ENCODE data around the gene SUPT5H.

DNA sequence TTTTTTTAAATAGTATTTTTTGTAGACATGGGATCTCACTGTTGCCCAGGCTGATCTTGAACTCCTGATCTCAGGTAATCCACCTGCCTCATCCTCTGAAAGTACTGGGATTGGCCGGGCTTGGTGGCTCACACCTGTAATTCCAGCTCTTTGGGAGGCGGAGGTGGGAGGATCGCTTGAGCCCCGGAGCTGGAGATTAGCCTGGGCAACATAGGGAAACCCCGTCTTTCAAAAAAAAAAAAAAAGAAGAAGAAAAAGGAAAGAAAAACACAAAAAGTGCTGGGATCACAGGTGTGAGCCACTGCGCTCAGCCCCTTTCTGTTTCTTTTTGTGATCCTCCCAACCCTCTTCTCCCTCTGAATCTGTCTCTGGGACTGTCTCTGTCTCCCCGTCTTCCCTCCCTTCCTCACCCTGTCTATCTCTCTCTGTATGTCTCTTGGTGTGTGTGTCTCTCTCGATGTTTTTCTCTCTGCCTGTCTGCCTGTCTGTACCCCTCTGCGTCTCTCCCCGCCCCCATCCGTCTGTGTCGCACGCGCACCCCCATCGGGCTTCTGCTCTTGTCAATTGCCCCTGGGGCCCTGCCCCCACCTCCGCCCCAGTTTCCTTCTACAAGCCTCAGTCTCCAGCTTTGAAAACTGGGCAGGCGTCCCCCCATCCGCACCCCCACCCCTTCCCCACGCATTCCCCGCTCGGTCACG, 39.3 kb upstream of the SUPT5H start:
- TF ChIP-seq SMAD1 (IDR thresholded peaks at IDR 0.05; ENCODE audit: low read depth, partially characterized antibody), result peak; percentile 65
- TF ChIP-seq ASH2L (IDR thresholded peaks at IDR 0.05; ENCODE audit: borderline replicate concordance, low read depth), result no peak
- TF ChIP-seq, protein P1, sequence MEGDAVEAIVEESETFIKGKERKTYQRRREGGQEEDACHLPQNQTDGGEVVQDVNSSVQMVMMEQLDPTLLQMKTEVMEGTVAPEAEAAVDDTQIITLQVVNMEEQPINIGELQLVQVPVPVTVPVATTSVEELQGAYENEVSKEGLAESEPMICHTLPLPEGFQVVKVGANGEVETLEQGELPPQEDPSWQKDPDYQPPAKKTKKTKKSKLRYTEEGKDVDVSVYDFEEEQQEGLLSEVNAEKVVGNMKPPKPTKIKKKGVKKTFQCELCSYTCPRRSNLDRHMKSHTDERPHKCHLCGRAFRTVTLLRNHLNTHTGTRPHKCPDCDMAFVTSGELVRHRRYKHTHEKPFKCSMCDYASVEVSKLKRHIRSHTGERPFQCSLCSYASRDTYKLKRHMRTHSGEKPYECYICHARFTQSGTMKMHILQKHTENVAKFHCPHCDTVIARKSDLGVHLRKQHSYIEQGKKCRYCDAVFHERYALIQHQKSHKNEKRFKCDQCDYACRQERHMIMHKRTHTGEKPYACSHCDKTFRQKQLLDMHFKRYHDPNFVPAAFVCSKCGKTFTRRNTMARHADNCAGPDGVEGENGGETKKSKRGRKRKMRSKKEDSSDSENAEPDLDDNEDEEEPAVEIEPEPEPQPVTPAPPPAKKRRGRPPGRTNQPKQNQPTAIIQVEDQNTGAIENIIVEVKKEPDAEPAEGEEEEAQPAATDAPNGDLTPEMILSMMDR (IDR thresholded peaks at IDR 0.05 in 2 of 3, conservative IDR thresholded peaks at IDR 0.05 in 1 of 3; ENCODE audit: control insufficient read depth in 2 of 3, extremely low read depth in 1 of 3, insufficient read depth in 1 of 3, low read depth in 3 of 3, low read length in 3 of 3), result no peak
- TF ChIP-seq NRF1 (conservative IDR thresholded peaks at IDR 0.05; ENCODE audit: low read depth, low read length), result no peak
- TF ChIP-seq POLR2A (IDR thresholded peaks at IDR 0.05; ENCODE audit: low read depth, low read length), result no peak
- TF ChIP-seq CBX3 (IDR thresholded peaks at IDR 0.05; ENCODE audit: borderline replicate concordance, low read depth), result no peak
- no peak for TF ChIP-seq NFYB (IDR thresholded peaks at IDR 0.05; ENCODE audit: insufficient read depth, low read depth, low read length)
- TF ChIP-seq EZH2 (IDR thresholded peaks at IDR 0.05; ENCODE audit: borderline replicate concordance, control insufficient read depth, low read depth, low read length), result no peak
- TF ChIP-seq, protein P2, sequence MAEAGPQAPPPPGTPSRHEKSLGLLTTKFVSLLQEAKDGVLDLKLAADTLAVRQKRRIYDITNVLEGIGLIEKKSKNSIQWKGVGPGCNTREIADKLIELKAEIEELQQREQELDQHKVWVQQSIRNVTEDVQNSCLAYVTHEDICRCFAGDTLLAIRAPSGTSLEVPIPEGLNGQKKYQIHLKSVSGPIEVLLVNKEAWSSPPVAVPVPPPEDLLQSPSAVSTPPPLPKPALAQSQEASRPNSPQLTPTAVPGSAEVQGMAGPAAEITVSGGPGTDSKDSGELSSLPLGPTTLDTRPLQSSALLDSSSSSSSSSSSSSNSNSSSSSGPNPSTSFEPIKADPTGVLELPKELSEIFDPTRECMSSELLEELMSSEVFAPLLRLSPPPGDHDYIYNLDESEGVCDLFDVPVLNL (IDR thresholded peaks at IDR 0.05; ENCODE audit: low read depth, low read length), result no peak
- no peak for TF ChIP-seq ZBED1 (IDR thresholded peaks at IDR 0.05; ENCODE audit: borderline replicate concordance)
- TF ChIP-seq, protein P3, sequence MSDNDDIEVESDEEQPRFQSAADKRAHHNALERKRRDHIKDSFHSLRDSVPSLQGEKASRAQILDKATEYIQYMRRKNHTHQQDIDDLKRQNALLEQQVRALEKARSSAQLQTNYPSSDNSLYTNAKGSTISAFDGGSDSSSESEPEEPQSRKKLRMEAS (IDR thresholded peaks at IDR 0.05; ENCODE audit: low read depth, low read length), result no peak
- no peak for TF ChIP-seq GATAD2B (conservative IDR thresholded peaks at IDR 0.05; ENCODE audit: low read depth)
- TF ChIP-seq RCOR1 (conservative IDR thresholded peaks at IDR 0.05; ENCODE audit: low read depth, low read length), result no peak
- no peak for TF ChIP-seq JUND (IDR thresholded peaks at IDR 0.05; ENCODE audit: low read depth, low read length)

Measured in GM12878 (cell line).